GM21825 (cell line): ENCODE results near the gene ATP5IF1.
A peak's percentile ranks its signal among the peaks of the same experiment; 100 is the strongest.

Experiments
- ATAC-seq: cut with Tn5 transposase; IDR thresholded peaks from one replicate; pipeline ENCODE4 v1.9.1; 2021; ENCODE audit warnings: mild to moderate bottlenecking, moderate library complexity; ENCODE audit not compliant: unreplicated experiment

Gene ATP5IF1

GRCh38 chr1:28236656-28237322 lies 865 bp downstream of the ATP5IF1 start:
- ATAC-seq, result no peak

GRCh38 chr1:28239004-28239403 lies 3.1 kb downstream of the ATP5IF1 start:
- ATAC-seq, result no peak

- ATAC-seq, result no peak
Observed at GRCh38 chr1:28240024-28240423, 4.1 kb downstream of the ATP5IF1 start.

- no peak for ATAC-seq
Observed at GRCh38 chr1:28241638-28242241, 5.8 kb downstream of the ATP5IF1 start.

- no peak for ATAC-seq
Observed at GRCh38 chr1:28243685-28244311, 7.9 kb downstream of the ATP5IF1 start.

- no peak for ATAC-seq
Observed at GRCh38 chr1:28244549-28245251, 8.8 kb downstream of the ATP5IF1 start.

GRCh38 chr1:28246427-28246832 lies 10.5 kb downstream of the ATP5IF1 start:
- no peak for ATAC-seq

- ATAC-seq, result no peak
Observed at GRCh38 chr1:28247612-28248272, 11.8 kb downstream of the ATP5IF1 start.

- ATAC-seq, result no peak
Observed at GRCh38 chr1:28248273-28249012, 12.5 kb downstream of the ATP5IF1 start.

GRCh38 chr1:28249013-28249865 lies 13.3 kb downstream of the ATP5IF1 start:
- no peak for ATAC-seq

- no peak for ATAC-seq
Observed at GRCh38 chr1:28249866-28250295, 14.0 kb downstream of the ATP5IF1 start.

GRCh38 chr1:28256197-28256827 lies 20.4 kb downstream of the ATP5IF1 start:
- no peak for ATAC-seq

GRCh38 chr1:28257736-28258135 lies 21.8 kb downstream of the ATP5IF1 start:
- no peak for ATAC-seq

- ATAC-seq, result peak; percentile 12
Observed at GRCh38 chr1:28258628-28259251, 22.8 kb downstream of the ATP5IF1 start.

GRCh38 chr1:28259252-28259933 lies 23.5 kb downstream of the ATP5IF1 start, which contains the start of gene SESN2:
Gene SESN2, plus strand, starts transcription at chr1:28259518. Its CDS starts 330 bp downstream, at chr1:28259848.
- peak; percentile 85 for ATAC-seq

- ATAC-seq, result no peak
Observed at GRCh38 chr1:28259934-28260802, 24.2 kb downstream of the ATP5IF1 start.

GRCh38 chr1:28260803-28261174 lies 24.9 kb downstream of the ATP5IF1 start:
- ATAC-seq, result no peak
